ENCODE measurements around the gene HSPB6.

HSPB6 gene

GRCh38 chr19:35785339-35785627 is 28.5 kb upstream of the HSPB6 start:
- Histone ChIP-seq H3K27me3 (ENCODE audit: control insufficient read depth, insufficient read depth, low read length) (no peaks in the 10 kb centered on the region), H3K36me3 (ENCODE audit: control insufficient read depth, insufficient read depth, low read length) (no peaks in the 10 kb centered on the region; the same call in 1 of the 2 replicates), H3K4me1 (ENCODE audit: control insufficient read depth, insufficient read depth, low read length) (peaks cover 7% of the 10 kb centered on the region), H3K9me3 (ENCODE audit: control insufficient read depth, insufficient read depth, low read length) (no peaks in the 10 kb centered on the region), H3K4me3 (ENCODE audit: low read length) (peak overlapping the region; percentile 43; the same call in 1 of the 2 replicates), H3K27ac (ENCODE audit: low read length) (no peak overlapping the region)
- no peak for DNase-seq (ENCODE audit: low read depth, low spot score)
- WGBS (ENCODE audit: insufficient coverage, insufficient read length): no CpG with 5 or more reads among the region's 10 CpGs

DNA sequence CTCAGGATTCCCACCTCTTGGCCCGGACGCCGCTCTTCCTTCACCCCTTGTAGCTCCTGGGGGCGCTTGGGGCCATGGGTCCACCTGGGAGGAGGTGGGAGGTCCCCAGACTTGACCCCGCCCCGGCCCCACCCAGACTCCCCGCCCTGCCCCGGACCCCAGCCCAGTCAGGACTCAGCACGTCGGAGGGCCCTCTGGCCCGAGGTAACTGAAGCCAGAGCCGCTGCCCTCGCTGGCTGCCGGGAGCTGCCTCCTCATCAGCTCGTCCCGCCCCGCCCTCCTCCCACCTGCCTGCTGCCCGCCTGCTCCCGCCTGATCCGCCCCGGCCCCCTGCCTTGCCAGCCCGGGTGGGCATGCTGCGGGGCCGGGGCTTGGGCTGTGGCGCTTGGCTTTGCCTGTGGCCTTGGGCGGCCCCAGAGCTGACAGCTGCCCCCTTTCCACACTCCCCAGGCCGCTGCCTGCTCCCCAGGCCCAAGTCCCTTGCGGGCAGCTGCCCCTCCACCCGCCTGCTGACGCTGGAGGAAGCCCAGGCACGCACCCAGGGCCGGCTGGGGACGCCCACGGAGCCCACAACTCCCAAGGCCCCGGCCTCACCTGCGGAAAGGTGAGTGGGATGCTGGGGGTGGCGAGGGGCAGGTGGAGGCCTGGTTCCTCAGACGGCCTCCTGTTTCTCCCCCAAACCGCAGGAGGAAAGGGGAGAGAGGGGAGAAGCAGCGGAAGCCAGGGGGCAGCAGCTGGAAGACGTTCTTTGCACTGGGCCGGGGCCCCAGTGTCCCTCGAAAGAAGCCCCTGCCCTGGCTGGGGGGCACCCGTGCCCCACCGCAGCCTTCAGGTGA is 27.9 kb upstream of the HSPB6 start:
- Histone ChIP-seq H3K4me1 (ENCODE audit: control insufficient read depth, insufficient read depth, low read length) (peaks cover 7% of the 10 kb centered on the region), H3K27me3 (ENCODE audit: control insufficient read depth, insufficient read depth, low read length) (no peaks in the 10 kb centered on the region), H3K36me3 (ENCODE audit: control insufficient read depth, insufficient read depth, low read length) (no peaks in the 10 kb centered on the region; the same call in 1 of the 2 replicates), H3K27ac (ENCODE audit: low read length) (no peak overlapping the region), H3K4me3 (ENCODE audit: low read length) (peak overlapping the region; percentile 43), H3K9me3 (ENCODE audit: control insufficient read depth, insufficient read depth, low read length) (no peaks in the 10 kb centered on the region)
- no peak for DNase-seq (ENCODE audit: low read depth, low spot score)
- WGBS (ENCODE audit: insufficient coverage, insufficient read length): no CpG with 5 or more reads among the region's 45 CpGs

- no peak for DNase-seq (ENCODE audit: low read depth, low spot score)
- no peak overlapping the region for H3K27ac ChIP-seq (ENCODE audit: low read length)
- H3K9me3 ChIP-seq (ENCODE audit: control insufficient read depth, insufficient read depth, low read length): no peaks in the 10 kb centered on the region
- H3K4me3 ChIP-seq (ENCODE audit: low read length): peak overlapping the region; percentile 26; the same call in 1 of the 2 replicates
- peaks cover 7% of the 10 kb centered on the region for H3K4me1 ChIP-seq (ENCODE audit: control insufficient read depth, insufficient read depth, low read length)
- WGBS (ENCODE audit: insufficient coverage, insufficient read length): no CpG with 5 or more reads among the region's 28 CpGs
- no peaks in the 10 kb centered on the region for H3K27me3 ChIP-seq (ENCODE audit: control insufficient read depth, insufficient read depth, low read length)
- no peaks in the 10 kb centered on the region; the same call in 1 of the 2 replicates for H3K36me3 ChIP-seq (ENCODE audit: control insufficient read depth, insufficient read depth, low read length)
Observed at GRCh38 chr19:35783469-35784434, 26.9 kb upstream of the HSPB6 start.

GRCh38 chr19:35782589-35782988 is 25.8 kb upstream of the HSPB6 start:
- no peaks in the 10 kb centered on the region for H3K9me3 ChIP-seq (ENCODE audit: control insufficient read depth, insufficient read depth, low read length)
- no peak overlapping the region for H3K4me3 ChIP-seq (ENCODE audit: low read length)
- H3K36me3 ChIP-seq (ENCODE audit: control insufficient read depth, insufficient read depth, low read length): no peaks in the 10 kb centered on the region; the same call in 1 of the 2 replicates
- no peak overlapping the region for H3K27ac ChIP-seq (ENCODE audit: low read length)
- no peak for DNase-seq (ENCODE audit: low read depth, low spot score)
- no peaks in the 10 kb centered on the region for H3K27me3 ChIP-seq (ENCODE audit: control insufficient read depth, insufficient read depth, low read length)
- WGBS (ENCODE audit: insufficient coverage, insufficient read length): no CpG with 5 or more reads among the region's 12 CpGs
- peaks cover 7% of the 10 kb centered on the region for H3K4me1 ChIP-seq (ENCODE audit: control insufficient read depth, insufficient read depth, low read length)

- Histone ChIP-seq H3K27me3 (ENCODE audit: control insufficient read depth, insufficient read depth, low read length) (no peaks in the 10 kb centered on the region), H3K36me3 (ENCODE audit: control insufficient read depth, insufficient read depth, low read length) (no peaks in the 10 kb centered on the region; the same call in 1 of the 2 replicates), H3K9me3 (ENCODE audit: control insufficient read depth, insufficient read depth, low read length) (no peaks in the 10 kb centered on the region), H3K4me3 (ENCODE audit: low read length) (no peak overlapping the region), H3K27ac (ENCODE audit: low read length) (no peak overlapping the region), H3K4me1 (ENCODE audit: control insufficient read depth, insufficient read depth, low read length) (peaks cover 10% of the 10 kb centered on the region)
- no CpG with 5 or more reads among the region's 9 CpGs for WGBS (ENCODE audit: insufficient coverage, insufficient read length)
- DNase-seq (ENCODE audit: low read depth, low spot score): no peak
Observed at GRCh38 chr19:35781650-35782049, 24.8 kb upstream of the HSPB6 start.

DNA sequence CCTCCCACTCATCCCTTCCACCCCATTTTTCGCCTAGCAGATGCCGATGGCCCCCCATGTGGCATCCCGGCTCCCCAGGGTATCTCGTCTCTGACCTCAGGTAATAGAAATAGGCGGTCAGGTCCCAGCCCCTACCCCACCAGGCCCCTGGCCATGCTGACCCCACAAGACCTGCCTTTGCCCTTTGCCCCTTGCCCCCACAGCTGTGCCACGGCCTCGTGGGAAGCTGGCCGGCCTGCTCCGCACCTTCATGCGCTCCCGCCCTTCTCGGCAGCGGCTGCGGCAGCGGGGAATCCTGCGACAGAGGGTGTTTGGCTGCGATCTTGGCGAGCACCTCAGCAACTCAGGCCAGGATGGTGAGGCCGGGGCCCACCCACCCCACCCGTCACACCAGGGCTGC is 23.9 kb upstream of the HSPB6 start:
- Histone ChIP-seq H3K36me3 (ENCODE audit: control insufficient read depth, insufficient read depth, low read length) (no peaks in the 10 kb centered on the region; the same call in 1 of the 2 replicates), H3K9me3 (ENCODE audit: control insufficient read depth, insufficient read depth, low read length) (no peaks in the 10 kb centered on the region), H3K4me3 (ENCODE audit: low read length) (no peak overlapping the region), H3K4me1 (ENCODE audit: control insufficient read depth, insufficient read depth, low read length) (peaks cover 11% of the 10 kb centered on the region), H3K27me3 (ENCODE audit: control insufficient read depth, insufficient read depth, low read length) (no peaks in the 10 kb centered on the region), H3K27ac (ENCODE audit: low read length) (no peak overlapping the region)
- DNase-seq (ENCODE audit: low read depth, low spot score): no peak
- WGBS (ENCODE audit: insufficient coverage, insufficient read length): no CpG with 5 or more reads among the region's 20 CpGs

- no CpG with 5 or more reads among the region's 16 CpGs for WGBS (ENCODE audit: insufficient coverage, insufficient read length)
- DNase-seq (ENCODE audit: low read depth, low spot score): no peak
- H3K4me1 ChIP-seq (ENCODE audit: control insufficient read depth, insufficient read depth, low read length): peaks cover 9% of the 10 kb centered on the region
- H3K27ac ChIP-seq (ENCODE audit: low read length): no peak overlapping the region
- no peaks in the 10 kb centered on the region for H3K9me3 ChIP-seq (ENCODE audit: control insufficient read depth, insufficient read depth, low read length)
- H3K4me3 ChIP-seq (ENCODE audit: low read length): no peak overlapping the region
- H3K36me3 ChIP-seq (ENCODE audit: control insufficient read depth, insufficient read depth, low read length): no peaks in the 10 kb centered on the region; the same call in 1 of the 2 replicates
- H3K27me3 ChIP-seq (ENCODE audit: control insufficient read depth, insufficient read depth, low read length): no peaks in the 10 kb centered on the region
Observed at GRCh38 chr19:35780058-35780457, 23.2 kb upstream of the HSPB6 start.

GRCh38 chr19:35779033-35779432 is 22.2 kb upstream of the HSPB6 start:
- Histone ChIP-seq H3K9me3 (ENCODE audit: control insufficient read depth, insufficient read depth, low read length) (no peaks in the 10 kb centered on the region), H3K27me3 (ENCODE audit: control insufficient read depth, insufficient read depth, low read length) (no peaks in the 10 kb centered on the region), H3K4me1 (ENCODE audit: control insufficient read depth, insufficient read depth, low read length) (peaks cover 9% of the 10 kb centered on the region), H3K36me3 (ENCODE audit: control insufficient read depth, insufficient read depth, low read length) (no peaks in the 10 kb centered on the region; the same call in 1 of the 2 replicates), H3K4me3 (ENCODE audit: low read length) (no peak overlapping the region), H3K27ac (ENCODE audit: low read length) (no peak overlapping the region)
- DNase-seq (ENCODE audit: low read depth, low spot score): no peak
- no CpG with 5 or more reads among the region's 8 CpGs for WGBS (ENCODE audit: insufficient coverage, insufficient read length)

DNA sequence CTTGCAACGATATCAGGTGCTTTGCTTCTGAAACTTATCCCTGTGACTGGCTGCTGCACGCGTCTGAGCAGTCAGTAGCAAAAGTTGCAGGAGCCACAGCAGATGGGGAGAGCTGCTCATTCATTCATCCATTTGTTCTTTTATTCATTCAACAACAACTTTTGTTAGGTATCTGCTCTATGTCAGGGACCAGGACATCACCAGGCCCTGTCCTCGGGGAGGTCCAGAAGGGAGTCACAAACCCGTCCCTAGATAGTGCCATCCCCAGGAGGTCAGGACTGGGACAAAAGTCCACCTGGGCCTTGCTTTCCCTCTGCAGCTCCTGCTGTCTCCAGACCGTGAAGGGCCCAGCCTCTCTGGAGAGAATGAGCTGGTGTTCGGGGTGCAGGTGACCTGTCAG is 21.1 kb upstream of the HSPB6 start:
- WGBS (ENCODE audit: insufficient coverage, insufficient read length): no CpG with 5 or more reads among the region's 7 CpGs
- Histone ChIP-seq H3K27me3 (ENCODE audit: control insufficient read depth, insufficient read depth, low read length) (no peaks in the 10 kb centered on the region; the same call in 1 of the 2 replicates), H3K9me3 (ENCODE audit: control insufficient read depth, insufficient read depth, low read length) (no peaks in the 10 kb centered on the region), H3K36me3 (ENCODE audit: control insufficient read depth, insufficient read depth, low read length) (no peaks in the 10 kb centered on the region; the same call in 1 of the 2 replicates), H3K4me1 (ENCODE audit: control insufficient read depth, insufficient read depth, low read length) (peaks cover 9% of the 10 kb centered on the region), H3K27ac (ENCODE audit: low read length) (no peak overlapping the region), H3K4me3 (ENCODE audit: low read length) (no peak overlapping the region)
- DNase-seq (ENCODE audit: low read depth, low spot score): no peak

- Histone ChIP-seq H3K27ac (ENCODE audit: low read length) (no peak overlapping the region), H3K4me3 (ENCODE audit: low read length) (no peak overlapping the region), H3K9me3 (ENCODE audit: control insufficient read depth, insufficient read depth, low read length) (no peaks in the 10 kb centered on the region), H3K4me1 (ENCODE audit: control insufficient read depth, insufficient read depth, low read length) (peaks cover 8% of the 10 kb centered on the region), H3K36me3 (ENCODE audit: control insufficient read depth, insufficient read depth, low read length) (no peaks in the 10 kb centered on the region; the same call in 1 of the 2 replicates), H3K27me3 (ENCODE audit: control insufficient read depth, insufficient read depth, low read length) (no peaks in the 10 kb centered on the region; the same call in 1 of the 2 replicates)
- WGBS (ENCODE audit: insufficient coverage, insufficient read length): no CpG with 5 or more reads among the region's 19 CpGs
- DNase-seq (ENCODE audit: low read depth, low spot score): no peak
Observed at GRCh38 chr19:35777086-35777841, 20.4 kb upstream of the HSPB6 start.

Measured in iPS DF 6.9 (cell line).